H4 (cell line): ENCODE measurements around the gene SBF2. TPM values are rescaled to one million over a fixed set of nuclear protein-coding genes. Genes with fewer than 3 reads are reported as not detected.

Experiments
- DNase-seq: peaks from one replicate; pipeline ENCODE4 v3.0.0-alpha.2; 2015; ENCODE audit warnings: low spot score
- total RNA-seq: library from RNA; depleted of rRNA; stranded (reverse); fragments of >200 nt; shearing (Covaris generic); gene quantifications from 2 replicates; pipeline ENCODE4 v1.2.3, GENCODE V29; 2014

SBF2 gene
- total RNA-seq, 1 experiment from 2014 or later, result 27.0 TPM

DNA sequence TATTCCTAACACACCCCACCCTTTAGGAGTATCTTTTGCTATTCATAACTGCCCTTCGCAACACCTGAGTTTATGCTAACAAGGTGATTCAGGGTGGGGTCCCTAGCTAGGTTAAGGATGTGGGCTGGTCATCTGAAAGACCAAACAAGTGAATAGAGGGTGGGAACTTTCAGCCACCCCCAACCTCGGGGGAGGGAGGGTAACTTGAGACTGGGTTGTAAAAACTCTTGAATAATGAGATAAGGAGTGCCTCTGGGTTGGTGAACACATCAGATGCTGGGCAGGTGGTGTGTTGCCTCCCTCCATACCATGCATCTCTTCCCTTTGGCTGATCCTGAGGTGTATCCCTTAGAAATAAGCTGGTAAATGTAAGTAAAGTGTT is 518.6 kb downstream of the SBF2 start:
- DNase-seq, result no peak

DNA sequence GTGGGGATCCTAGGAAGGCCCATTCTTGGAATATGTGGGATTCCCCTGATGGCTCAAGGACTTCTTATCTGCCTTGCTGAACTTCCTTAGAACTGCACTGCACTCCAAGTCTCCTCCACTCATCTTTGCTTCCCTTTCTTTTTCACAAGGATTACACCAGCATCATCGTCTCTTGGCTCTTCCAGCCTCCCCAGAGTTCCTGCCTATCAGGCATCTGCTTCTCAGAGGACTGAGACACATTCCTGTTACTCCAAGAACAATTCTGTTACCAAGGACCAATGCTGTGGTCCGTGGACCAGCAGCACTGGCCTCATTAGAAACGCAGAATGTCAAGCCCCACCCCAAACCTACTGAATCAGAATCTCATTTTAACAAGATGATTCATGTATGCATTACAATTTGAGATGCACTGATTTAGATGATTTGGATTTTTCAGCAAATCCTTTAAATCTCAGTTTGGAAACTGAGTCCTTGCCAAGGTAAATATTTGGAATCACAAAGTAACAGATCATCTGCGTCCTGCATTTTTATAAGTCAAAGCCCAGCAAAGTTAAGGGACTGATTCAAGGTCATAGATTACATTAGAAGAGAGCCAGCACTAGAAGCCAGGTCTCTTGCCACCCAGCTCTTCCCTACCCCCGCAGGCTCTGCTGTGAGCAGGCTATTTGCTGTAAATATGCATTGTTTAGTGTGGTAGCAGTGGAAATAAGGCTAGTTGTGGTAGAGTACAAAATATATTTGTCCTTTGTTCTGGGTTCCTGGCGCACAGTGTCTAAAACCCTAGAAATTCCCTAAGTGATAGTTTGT is 519.2 kb downstream of the SBF2 start:
- no peak for DNase-seq

DNA sequence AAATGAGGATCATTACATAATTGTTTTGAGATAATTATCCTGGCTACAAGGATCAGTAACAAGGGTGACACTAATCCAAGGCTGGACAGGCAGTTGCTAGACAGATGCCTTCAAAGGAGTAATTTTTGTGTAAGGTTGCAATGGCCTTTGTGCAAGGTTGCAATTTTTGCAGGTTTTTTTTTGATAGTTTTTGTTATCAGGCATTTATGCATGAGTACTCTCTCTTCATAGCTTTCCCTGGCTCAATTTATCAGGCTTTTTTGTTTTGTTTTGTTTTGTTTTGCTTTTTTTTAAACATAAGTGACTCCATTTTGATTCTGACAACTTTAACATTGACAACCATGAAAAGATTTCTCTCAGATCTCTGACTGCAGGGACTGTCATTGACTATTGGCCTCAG is 519.9 kb downstream of the SBF2 start:
- DNase-seq, result no peak

DNA sequence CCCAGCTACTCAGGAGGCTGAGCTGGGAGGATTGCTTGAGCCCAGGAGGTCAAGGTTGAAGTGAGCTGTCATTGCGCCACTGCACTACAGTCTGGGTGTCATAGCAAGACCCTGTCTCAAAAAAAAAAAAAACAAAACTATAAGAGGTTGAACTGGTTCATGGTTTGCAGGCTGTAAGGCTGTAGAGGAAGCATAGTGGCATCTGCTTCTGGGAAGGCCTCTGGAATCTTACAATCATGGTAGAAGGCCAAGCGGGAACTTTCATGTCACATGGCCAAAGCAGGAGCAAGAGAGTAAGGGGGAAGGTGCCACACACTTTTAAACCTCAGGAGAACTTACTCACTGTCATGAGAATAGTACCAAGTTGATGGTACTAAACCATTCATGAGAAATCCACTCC is 520.5 kb downstream of the SBF2 start:
- no peak for DNase-seq

DNA sequence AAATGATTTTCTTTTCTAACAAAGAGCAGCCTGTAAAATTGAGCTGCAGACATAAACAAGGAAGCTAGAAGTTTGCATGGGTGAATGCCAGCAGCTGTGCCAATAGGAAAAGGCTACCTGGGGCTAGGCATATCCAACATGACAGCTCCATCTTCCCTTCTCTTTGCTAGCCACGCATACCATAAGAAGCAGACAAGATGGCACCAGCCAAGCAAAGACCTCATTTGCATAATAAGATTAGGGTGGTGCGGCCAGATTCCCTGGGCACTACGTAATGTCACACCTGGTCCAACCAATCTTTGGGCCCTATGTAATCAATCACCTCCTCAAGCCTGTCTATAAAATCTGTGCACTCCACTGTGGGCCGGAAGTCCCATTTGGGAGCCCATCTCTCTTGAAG is 521.8 kb downstream of the SBF2 start:
- DNase-seq, result no peak

GRCh38 chr11:9771071-9771511 is 522.9 kb downstream of the SBF2 start:
- no peak for DNase-seq

GRCh38 chr11:9769621-9770020 is 524.4 kb downstream of the SBF2 start:
- DNase-seq, result no peak

DNA sequence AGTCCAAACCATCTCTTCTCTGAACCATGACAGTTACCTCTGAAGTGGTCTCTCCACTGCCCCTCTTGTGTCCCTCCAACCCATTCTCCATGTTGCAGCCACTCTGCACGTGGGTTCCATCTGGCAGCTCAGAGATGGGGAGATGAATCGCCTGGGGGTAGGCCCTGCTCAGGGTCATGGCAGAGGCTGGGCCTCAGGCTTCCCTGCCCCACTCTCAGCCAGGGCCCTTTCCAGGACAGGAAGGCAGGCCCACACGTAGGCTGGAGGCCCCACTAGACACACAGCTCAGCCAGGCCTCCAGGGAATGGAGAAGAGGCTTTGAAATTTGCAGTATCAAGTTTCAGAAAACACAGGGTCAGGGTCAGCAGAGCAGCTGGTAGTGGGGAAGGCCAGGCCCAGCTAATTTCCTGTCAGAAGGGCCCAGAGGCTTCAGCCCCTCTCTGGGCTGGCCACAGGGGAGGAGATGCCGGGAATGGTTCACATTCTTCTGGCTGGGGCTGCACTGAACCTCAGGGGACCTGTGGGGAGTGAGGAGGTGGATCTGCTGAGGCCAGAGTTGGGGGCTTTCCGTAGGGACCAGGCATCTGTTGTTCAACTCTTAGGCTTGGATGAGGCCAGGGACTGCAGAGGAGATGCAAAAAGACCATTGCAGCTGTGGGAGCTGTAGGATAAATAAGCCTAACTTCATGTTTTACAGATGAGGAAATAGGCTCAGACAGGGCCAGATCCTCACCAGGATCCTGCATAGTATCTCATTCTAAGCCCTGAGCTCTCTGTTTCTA is 528.5 kb downstream of the SBF2 start:
- peak; percentile 73 for DNase-seq

DNA sequence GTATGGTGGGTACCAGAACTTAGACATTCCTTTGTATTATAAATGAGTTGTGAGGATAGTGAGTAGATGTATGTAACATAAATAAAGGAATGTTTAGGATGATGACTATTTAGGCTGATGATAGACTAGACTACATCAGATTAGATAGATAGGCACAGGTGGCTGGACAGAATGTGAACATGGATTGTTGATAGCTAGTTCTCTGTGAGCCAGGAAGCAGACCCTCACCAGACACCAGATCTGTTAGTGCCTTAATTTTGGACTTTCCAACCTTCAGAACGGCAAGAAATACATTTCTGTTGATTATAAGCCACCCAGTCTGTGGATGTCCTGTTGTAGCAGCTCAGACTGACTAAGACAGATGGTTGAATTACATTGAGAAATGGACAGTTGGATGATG is 530.7 kb downstream of the SBF2 start:
- no peak for DNase-seq

DNA sequence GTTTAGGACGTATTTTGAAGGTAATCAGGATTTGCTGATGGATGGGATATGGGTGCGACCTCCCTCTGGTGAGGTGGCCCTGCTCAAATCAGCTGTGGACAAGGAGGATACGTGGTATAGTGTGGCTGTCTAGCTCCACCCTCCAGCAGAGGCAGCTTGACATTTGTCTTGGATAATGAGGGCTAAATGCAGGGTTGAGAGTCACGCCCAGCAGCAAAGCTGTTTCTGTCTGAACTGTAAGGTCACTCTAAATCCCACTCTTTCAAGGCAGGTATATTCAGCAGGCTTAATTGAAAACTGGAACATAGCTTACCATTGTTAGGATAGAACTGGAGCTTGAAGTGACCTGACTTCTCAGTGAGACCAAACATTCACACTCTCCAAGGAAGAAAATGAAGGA is 531.5 kb downstream of the SBF2 start:
- DNase-seq, result no peak

DNA sequence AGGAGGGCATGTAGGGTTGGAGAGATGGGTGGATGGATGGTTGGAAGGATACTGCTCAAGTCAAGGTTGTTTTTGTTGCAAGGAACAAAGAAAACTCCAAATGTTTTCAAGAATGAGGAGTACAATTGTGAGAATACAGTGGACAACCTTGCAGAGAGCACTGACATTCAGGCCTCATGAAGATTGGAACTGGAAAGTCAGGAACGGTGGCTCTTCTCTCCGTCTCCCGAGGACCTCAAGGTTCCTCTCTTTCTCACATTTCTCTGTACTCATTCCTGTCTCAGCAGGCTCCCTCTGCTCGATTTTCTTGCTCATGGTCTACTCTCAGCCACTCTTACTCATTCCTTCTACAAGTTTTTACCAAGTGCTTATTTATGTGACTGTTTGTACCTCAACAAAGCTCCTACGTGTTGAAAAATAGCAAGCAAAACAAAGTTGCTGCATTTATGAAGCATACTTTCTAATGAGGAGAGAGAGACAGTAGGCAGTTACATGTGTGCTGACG is 532.5 kb downstream of the SBF2 start:
- DNase-seq, result no peak

- peak; percentile 84 for DNase-seq
These were observed 533.8 kb downstream of the SBF2 start for GRCh38 chr11:9760193-9760575.

DNA sequence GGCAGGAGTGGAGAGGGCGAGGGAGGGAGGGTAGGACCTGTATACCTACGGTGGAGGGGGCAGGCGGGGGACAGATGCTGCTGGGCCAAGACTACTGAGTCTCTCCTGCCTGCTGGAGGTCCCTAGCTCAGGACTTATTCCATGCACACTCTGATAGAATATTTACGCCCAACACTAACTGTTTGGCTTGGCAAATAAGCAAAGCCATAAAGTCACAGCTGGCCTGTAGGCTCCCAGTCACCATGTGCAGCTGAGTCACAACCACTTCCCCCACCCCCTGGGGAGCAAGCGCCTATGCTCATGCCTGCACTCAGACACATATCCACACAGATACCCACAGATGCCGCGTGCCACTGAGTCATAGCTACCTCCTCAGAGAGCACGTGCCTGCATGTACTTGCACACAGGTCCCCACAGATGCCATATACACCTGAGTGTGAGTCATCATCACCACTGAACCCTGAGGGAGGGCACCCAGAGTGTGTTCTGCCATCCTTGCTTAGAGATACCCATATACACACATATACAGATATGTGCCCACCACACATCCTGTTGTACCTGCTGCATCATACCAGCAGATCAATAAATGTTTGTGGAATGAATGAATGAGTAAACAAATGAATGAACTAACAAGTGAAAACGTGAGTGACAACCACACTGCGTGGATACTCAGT is 534.4 kb downstream of the SBF2 start:
- peak; percentile 100 for DNase-seq

GRCh38 chr11:9758637-9759518 is 535.1 kb downstream of the SBF2 start:
- DNase-seq, result peak; percentile 76

GRCh38 chr11:9757809-9758636 is 536.0 kb downstream of the SBF2 start:
- peak; percentile 74 for DNase-seq

GRCh38 chr11:9756878-9757277 is 537.1 kb downstream of the SBF2 start:
- DNase-seq, result no peak

- no peak for DNase-seq
These were observed 537.6 kb downstream of the SBF2 start for GRCh38 chr11:9756461-9756860.

- peak; percentile 35 for DNase-seq
These were observed 538.3 kb downstream of the SBF2 start for GRCh38 chr11:9755561-9756185.

DNA sequence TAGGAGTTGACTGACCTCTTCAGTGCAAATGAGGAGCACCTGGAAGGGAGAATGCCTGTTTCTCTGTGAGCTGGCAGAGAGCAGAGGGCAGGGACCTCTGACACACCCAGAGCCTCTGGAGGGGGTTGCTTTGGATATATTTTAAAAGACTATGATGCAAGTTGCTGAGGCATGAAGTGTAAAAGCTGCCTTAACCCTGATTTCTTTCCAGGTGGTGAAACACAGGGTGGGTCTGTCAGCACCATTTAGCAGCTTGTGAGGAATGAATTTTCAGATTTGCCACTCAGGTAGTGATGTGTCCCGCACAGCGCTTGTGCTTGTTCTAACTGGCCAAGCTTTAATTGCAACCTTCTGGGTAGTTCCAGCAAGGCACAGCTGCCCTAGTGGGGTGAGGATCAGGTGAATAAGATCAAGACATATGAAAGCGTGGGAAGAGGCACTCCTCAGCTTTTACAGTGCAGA is 540.0 kb downstream of the SBF2 start:
- DNase-seq, result no peak

DNA sequence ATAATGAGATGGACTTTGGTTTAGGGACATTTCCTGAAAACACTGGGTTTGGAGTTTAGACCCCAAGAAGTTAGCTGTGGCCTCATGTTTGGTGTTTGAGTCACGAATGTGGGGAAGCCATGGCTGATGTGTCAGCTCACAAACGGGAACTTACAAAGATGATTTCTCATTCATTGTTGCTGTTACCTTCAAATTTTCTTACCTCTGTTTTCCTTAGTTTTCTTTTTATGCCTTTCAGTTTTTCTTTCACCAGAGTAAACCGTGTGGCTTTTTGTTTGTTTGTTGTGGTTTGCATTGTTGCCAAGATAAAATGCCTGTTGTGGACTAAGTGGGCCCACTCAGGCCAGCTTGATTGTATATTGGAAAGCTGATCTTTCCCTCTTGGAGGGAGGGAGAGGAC is 541.0 kb downstream of the SBF2 start:
- DNase-seq, result peak; percentile 85
